ENCODE measurements around the gene FOXP1.
"Not testable (repeated sequence)": the region's sequence is repeated elsewhere in the genome, so short reads cannot be mapped to it uniquely, and the experiment has no call there.

Gene FOXP1

GRCh38 chr3:70977712-70978111 is 605.8 kb downstream of the FOXP1 start:
- in situ Hi-C loops (cut with HindIII; ENCODE audit: low sequenced_read_pairs), result no loop called here

- in situ Hi-C loops (cut with HindIII; ENCODE audit: low sequenced_read_pairs), result not testable (repeated sequence)
Measured at GRCh38 chr3:70975981-70976380, 607.5 kb downstream of the FOXP1 start.

- in situ Hi-C loops (cut with HindIII; ENCODE audit: low sequenced_read_pairs), result no loop called here
Measured at GRCh38 chr3:70974747-70975146, 608.8 kb downstream of the FOXP1 start.

- in situ Hi-C loops (cut with HindIII; ENCODE audit: low sequenced_read_pairs), result no loop called here
Measured at GRCh38 chr3:70973558-70973957, 610.0 kb downstream of the FOXP1 start.

GRCh38 chr3:70972855-70973254 is 610.7 kb downstream of the FOXP1 start:
- in situ Hi-C loops (cut with HindIII; ENCODE audit: low sequenced_read_pairs), result no loop called here

GRCh38 chr3:70970952-70971351 is 612.6 kb downstream of the FOXP1 start:
- in situ Hi-C loops (cut with HindIII; ENCODE audit: low sequenced_read_pairs), result no loop called here

- in situ Hi-C loops (cut with HindIII; ENCODE audit: low sequenced_read_pairs), result no loop called here
Measured at GRCh38 chr3:70970171-70970570, 613.4 kb downstream of the FOXP1 start.

GRCh38 chr3:70963431-70964275 is 619.9 kb downstream of the FOXP1 start:
- in situ Hi-C loops (cut with HindIII; ENCODE audit: low sequenced_read_pairs), result no loop called here

- in situ Hi-C loops (cut with HindIII; ENCODE audit: low sequenced_read_pairs), result no loop called here
Measured at GRCh38 chr3:70959506-70960291, 623.8 kb downstream of the FOXP1 start.

- in situ Hi-C loops (cut with HindIII; ENCODE audit: low sequenced_read_pairs), result loop anchor here (5.0 kb wide), 1 partner anchor 45 kb away; no protein-coding TSS in a partner anchor
Measured at GRCh38 chr3:70952033-70952747, 631.3 kb downstream of the FOXP1 start.

- in situ Hi-C loops (cut with HindIII; ENCODE audit: low sequenced_read_pairs), result loop anchor here (5.0 kb wide), 1 partner anchor 44 kb away; no protein-coding TSS in a partner anchor
Measured at GRCh38 chr3:70951316-70951715, 632.2 kb downstream of the FOXP1 start.

- in situ Hi-C loops (cut with HindIII; ENCODE audit: low sequenced_read_pairs), result no loop called here
Measured at GRCh38 chr3:70947579-70947978, 635.9 kb downstream of the FOXP1 start.

GRCh38 chr3:70943886-70944285 is 639.6 kb downstream of the FOXP1 start:
- in situ Hi-C loops (cut with HindIII; ENCODE audit: low sequenced_read_pairs), result no loop called here

- in situ Hi-C loops (cut with HindIII; ENCODE audit: low sequenced_read_pairs), result no loop called here
Measured at GRCh38 chr3:70933105-70933810, 650.3 kb downstream of the FOXP1 start.

- in situ Hi-C loops (cut with HindIII; ENCODE audit: low sequenced_read_pairs), result no loop called here
Measured at GRCh38 chr3:70930066-70930465, 653.5 kb downstream of the FOXP1 start.

GRCh38 chr3:70927239-70927638 is 656.3 kb downstream of the FOXP1 start:
- in situ Hi-C loops (cut with HindIII; ENCODE audit: low sequenced_read_pairs), result no loop called here

- in situ Hi-C loops (cut with HindIII; ENCODE audit: low sequenced_read_pairs), result no loop called here
Measured at GRCh38 chr3:70926835-70927234, 656.7 kb downstream of the FOXP1 start.

GRCh38 chr3:70919661-70920060 is 663.9 kb downstream of the FOXP1 start:
- in situ Hi-C loops (cut with HindIII; ENCODE audit: low sequenced_read_pairs), result no loop called here

- in situ Hi-C loops (cut with HindIII; ENCODE audit: low sequenced_read_pairs), result no loop called here
Measured at GRCh38 chr3:70919091-70919490, 664.4 kb downstream of the FOXP1 start.

GRCh38 chr3:70916375-70917055 is 667.0 kb downstream of the FOXP1 start:
- in situ Hi-C loops (cut with HindIII; ENCODE audit: low sequenced_read_pairs), result no loop called here
